Raji (cell line): ENCODE results near the gene COL25A1.

Source experiments
- POLR2A ChIP-seq: IDR thresholded peaks from 2 replicates; pipeline ENCODE4 v1.6.1; 2011; ENCODE audit warnings: low read depth, low read length, control low read depth; ENCODE audit not compliant: insufficient read depth

Gene COL25A1

GRCh38 chr4:108888769-108889168, 413.7 kb downstream of the COL25A1 start:
- no peak for TF ChIP-seq POLR2A

GRCh38 chr4:108887034-108887433, 415.4 kb downstream of the COL25A1 start:
- no peak for TF ChIP-seq POLR2A

GRCh38 chr4:108885211-108885610, 417.2 kb downstream of the COL25A1 start:
- TF ChIP-seq POLR2A, result no peak

- TF ChIP-seq POLR2A, result no peak
Measured at GRCh38 chr4:108884596-108884995, 417.9 kb downstream of the COL25A1 start.

- TF ChIP-seq POLR2A, result no peak
Measured at GRCh38 chr4:108881986-108882385, 420.5 kb downstream of the COL25A1 start.

GRCh38 chr4:108881190-108881589, 421.3 kb downstream of the COL25A1 start:
- TF ChIP-seq POLR2A, result no peak

GRCh38 chr4:108878806-108879205, 423.7 kb downstream of the COL25A1 start:
- TF ChIP-seq POLR2A, result no peak

GRCh38 chr4:108877821-108878220, 424.6 kb downstream of the COL25A1 start:
- TF ChIP-seq POLR2A, result no peak

- TF ChIP-seq POLR2A, result no peak
Measured at GRCh38 chr4:108874806-108875205, 427.7 kb downstream of the COL25A1 start.

- no peak for TF ChIP-seq POLR2A
Measured at GRCh38 chr4:108868606-108869227, 433.7 kb downstream of the COL25A1 start.

- TF ChIP-seq POLR2A, result no peak
Measured at GRCh38 chr4:108867476-108867875, 435.0 kb downstream of the COL25A1 start.

- no peak for TF ChIP-seq POLR2A
Measured at GRCh38 chr4:108861334-108861733, 441.1 kb downstream of the COL25A1 start.

GRCh38 chr4:108854786-108855185, 447.7 kb downstream of the COL25A1 start:
- no peak for TF ChIP-seq POLR2A

GRCh38 chr4:108852691-108853090, 449.8 kb downstream of the COL25A1 start:
- no peak for TF ChIP-seq POLR2A

- TF ChIP-seq POLR2A, result no peak
Measured at GRCh38 chr4:108851366-108851765, 451.1 kb downstream of the COL25A1 start.

- no peak for TF ChIP-seq POLR2A
Measured at GRCh38 chr4:108850219-108850649, 452.2 kb downstream of the COL25A1 start.

GRCh38 chr4:108849611-108850168, 452.8 kb downstream of the COL25A1 start:
- TF ChIP-seq POLR2A, result no peak
